ENCODE data around the gene SPCS1.

GRCh38 chr3:52703341-52703740, 2.6 kb upstream of the SPCS1 start:
- TF ChIP-seq CTCF (IDR thresholded peaks at IDR 0.05), result no peak
- no peak for TF ChIP-seq EZH2phosphoT487 (IDR thresholded peaks at IDR 0.05)

All from neural progenitor cell (in vitro differentiated cells).